Prostate gland (tissue), 2 donors: ENCODE results near the gene MYO1B. TPM values are rescaled to one million over a fixed set of nuclear protein-coding genes. Genes with fewer than 3 reads are reported as not detected.

ENCODE experiments used
- DNase-seq: peaks from one replicate; pipeline ENCODE4 v3.0.0-alpha.2; 2019; ENCODE audit warnings: low spot score
- H3K27ac ChIP-seq, 2 donors: fragments of 200-600 bp; sonication (generic); 2 replicates each; pipeline ENCODE4 v1.5.1; 2017 to 2019
- H3K27me3 ChIP-seq: fragments of 200-600 bp; sonication (generic); replicated peaks from 2 replicates; pipeline ENCODE4 v1.5.1; 2019; ENCODE audit not compliant: insufficient read depth
- H3K36me3 ChIP-seq, 2 donors: fragments of 200-600 bp; sonication (generic); 1 replicate in 1 of 2; 2 replicates in 1 of 2; pipeline versions ENCODE4 v1.5.1 to v1.8.1; 2017 to 2019
- H3K4me1 ChIP-seq: fragments of 200-600 bp; sonication (generic); replicated peaks from 2 replicates; pipeline ENCODE4 v1.5.1; 2019
- H3K4me3 ChIP-seq, 2 donors: fragments of 200-600 bp; sonication (generic); 2 replicates each; pipeline ENCODE4 v1.5.1; 2017 to 2019
- H3K9me3 ChIP-seq: fragments of 200-600 bp; sonication (generic); 2 replicates; pipeline ENCODE4 v1.5.1; 2017
- CTCF ChIP-seq, 4 experiments: fragments of 200-600 bp in 2 of 4; fragments of 450-650 bp in 2 of 4; sonication (generic) in 2 of 4; IDR thresholded peaks; 1 replicate in 3 of 4; 2 replicates in 1 of 4; pipeline ENCODE4 v1.5.1; 2016 to 2019; ENCODE audit warnings: antibody characterized with exemption in 4 of 4, mild to moderate bottlenecking in 2 of 4, moderate library complexity in 2 of 4
- POLR2A ChIP-seq: fragments of 450-650 bp; IDR thresholded peaks from one replicate; pipeline ENCODE4 v1.6.1; 2016; ENCODE audit warnings: antibody characterized with exemption, mild to moderate bottlenecking
- POLR2AphosphoS5 ChIP-seq: sonication (generic); formaldehyde crosslinking; IDR thresholded peaks from one replicate; pipeline ENCODE4 v1.6.1; 2017; ENCODE audit warnings: antibody characterized with exemption
- WGBS: methylation state at CpG from one replicate; pipeline ENCODE4 v1.1.5; 2018; 5-methylcytosine and 5-hydroxymethylcytosine counted together
- intact Hi-C: fragments of 100-400 bp; cut with DNase I; formaldehyde crosslinking; loops from one replicate; pipeline ENCODE4 v1.14.2; 2022
- total RNA-seq, 2 donors: library from RNA; depleted of rRNA; stranded (reverse); fragments of >200 nt; gene quantifications; one replicate each; pipeline ENCODE4 v1.1.0, GENCODE V29; 2016

Gene MYO1B
- total RNA-seq, 2 donors from 2014 or later = 22.4 to 38.3 TPM

GRCh38 chr2:191270306-191271161 lies 25.3 kb downstream of the MYO1B start:
- peaks cover 2% of the 10 kb centered on the region for H3K4me1 ChIP-seq
- H3K36me3 ChIP-seq = no peaks in the 10 kb centered on the region
- no peak overlapping the region for H3K4me3 ChIP-seq
- TF ChIP-seq POLR2A (no peak), CTCF (IDR thresholded peaks at IDR 0.05) (no peak), POLR2AphosphoS5 (no peak)
- intact Hi-C loops = no loop called here
- WGBS = 46% methylated on average over 6 of the region's 6 CpGs
- H3K27ac ChIP-seq = no peak overlapping the region
- H3K9me3 ChIP-seq = no peaks in the 10 kb centered on the region
- H3K27me3 ChIP-seq = no peaks in the 10 kb centered on the region
- DNase-seq = no peak

- 86% methylated on average over 2 of the region's 2 CpGs for WGBS
- Histone ChIP-seq H3K27me3 (no peaks in the 10 kb centered on the region), H3K9me3 (no peaks in the 10 kb centered on the region), H3K4me3 (no peak overlapping the region), H3K36me3 (no peaks in the 10 kb centered on the region), H3K4me1 (no peaks in the 10 kb centered on the region), H3K27ac (no peak overlapping the region)
- no peak for DNase-seq
- intact Hi-C loops = no loop called here
- TF ChIP-seq POLR2AphosphoS5 (no peak), POLR2A (no peak), CTCF (IDR thresholded peaks at IDR 0.05) (no peak)
Observed at GRCh38 chr2:191272064-191272463, 26.9 kb downstream of the MYO1B start.

- Histone ChIP-seq H3K27me3 (no peaks in the 10 kb centered on the region), H3K9me3 (no peaks in the 10 kb centered on the region), H3K4me1 (no peaks in the 10 kb centered on the region), H3K4me3 (no peak overlapping the region), H3K36me3 (no peaks in the 10 kb centered on the region), H3K27ac (no peak overlapping the region)
- intact Hi-C loops = no loop called here
- DNase-seq = no peak
- 67% methylated on average over 2 of the region's 2 CpGs for WGBS
- TF ChIP-seq POLR2A (no peak), CTCF (IDR thresholded peaks at IDR 0.05) (no peak), POLR2AphosphoS5 (no peak)
Observed at GRCh38 chr2:191274413-191274815, 29.2 kb downstream of the MYO1B start.

- H3K4me1 ChIP-seq = no peaks in the 10 kb centered on the region
- intact Hi-C loops = no loop called here
- TF ChIP-seq CTCF (IDR thresholded peaks at IDR 0.05) (no peak), POLR2A (no peak), POLR2AphosphoS5 (no peak)
- H3K4me3 ChIP-seq = no peak overlapping the region
- H3K9me3 ChIP-seq = no peaks in the 10 kb centered on the region
- WGBS = 85% methylated on average over 5 of the region's 5 CpGs
- no peaks in the 10 kb centered on the region for H3K27me3 ChIP-seq
- no peak for DNase-seq
- no peaks in the 10 kb centered on the region for H3K36me3 ChIP-seq
- H3K27ac ChIP-seq = no peak overlapping the region
Observed at GRCh38 chr2:191276792-191277465, 31.7 kb downstream of the MYO1B start.
